ENCODE data around the gene LONRF2. TPM values are rescaled to one million over a fixed set of nuclear protein-coding genes. Genes with fewer than 3 reads are reported as not detected.
"Not testable (repeated sequence)": the region's sequence is repeated elsewhere in the genome, so short reads cannot be mapped to it uniquely, and the experiment has no call there.

The LONRF2 gene
- total RNA-seq, 1 donor from 2014 or later = 14.6 TPM

GRCh38 chr2:100262555-100263320 is 59.6 kb downstream of the LONRF2 start:
- peak; percentile 77 for ATAC-seq (ENCODE audit: poor library complexity)
- intact Hi-C loops (cut with DNase I) = loop anchor here (2.0 kb wide), 1 partner anchor 118 kb away; no protein-coding TSS in a partner anchor
- peak; percentile 84 for DNase-seq

GRCh38 chr2:100262046-100262445 is 60.3 kb downstream of the LONRF2 start:
- DNase-seq (peak; percentile 58), ATAC-seq (ENCODE audit: poor library complexity) (peak; percentile 43)
- intact Hi-C loops (cut with DNase I) = loop anchor here (2.0 kb wide), 1 partner anchor 119 kb away; no protein-coding TSS in a partner anchor

GRCh38 chr2:100260712-100261620 is 61.3 kb downstream of the LONRF2 start:
- peak; percentile 65 for DNase-seq
- intact Hi-C loops (cut with DNase I) = no loop called here
- ATAC-seq (ENCODE audit: poor library complexity) = peak; percentile 75

GRCh38 chr2:100259106-100259505 is 63.2 kb downstream of the LONRF2 start:
- ATAC-seq (ENCODE audit: poor library complexity) (no peak), DNase-seq (no peak)

GRCh38 chr2:100257939-100258338 is 64.4 kb downstream of the LONRF2 start:
- ATAC-seq (ENCODE audit: poor library complexity) = peak; percentile 25
- intact Hi-C loops (cut with DNase I) = loop anchor here (5.0 kb wide), 1 partner anchor 696 kb away; no protein-coding TSS in a partner anchor
- no peak for DNase-seq

More at GRCh38 chr2:100259106-100259505, 63.2 kb downstream of the LONRF2 start:
- intact Hi-C loops (cut with DNase I) = loop anchor here (5.0 kb wide), 1 partner anchor 697 kb away; no protein-coding TSS in a partner anchor

- intact Hi-C loops (cut with DNase I) = loop anchor here (5.0 kb wide), 1 partner anchor 695 kb away; no protein-coding TSS in a partner anchor
- ATAC-seq (ENCODE audit: poor library complexity) (no peak), DNase-seq (no peak)
These were observed 65.5 kb downstream of the LONRF2 start for GRCh38 chr2:100256849-100257248.

GRCh38 chr2:100256416-100256815 is 65.9 kb downstream of the LONRF2 start:
- no peak for DNase-seq
- intact Hi-C loops (cut with DNase I) = loop anchor here (5.0 kb wide), 1 partner anchor 694 kb away; no protein-coding TSS in a partner anchor
- ATAC-seq (ENCODE audit: poor library complexity) = no peak

- no peak for DNase-seq
- ATAC-seq (ENCODE audit: poor library complexity) = no peak
- intact Hi-C loops (cut with DNase I) = loop anchor here (5.0 kb wide), 1 partner anchor 692 kb away; no protein-coding TSS in a partner anchor
These were observed 67.6 kb downstream of the LONRF2 start for GRCh38 chr2:100254646-100255210.

- intact Hi-C loops (cut with DNase I) = no loop called here
- DNase-seq = no peak
- ATAC-seq (ENCODE audit: poor library complexity) = no peak
These were observed 68.5 kb downstream of the LONRF2 start for GRCh38 chr2:100253786-100254185.

- peak; percentile 82 for ATAC-seq (ENCODE audit: poor library complexity)
- intact Hi-C loops (cut with DNase I) = no loop called here
- no peak for DNase-seq
These were observed 69.2 kb downstream of the LONRF2 start for GRCh38 chr2:100252811-100253698.

GRCh38 chr2:100250645-100251044 is 71.7 kb downstream of the LONRF2 start:
- intact Hi-C loops (cut with DNase I) = no loop called here
- no peak for ATAC-seq (ENCODE audit: poor library complexity)
- DNase-seq = no peak

- DNase-seq (no peak), ATAC-seq (ENCODE audit: poor library complexity) (no peak)
- intact Hi-C loops (cut with DNase I) = loop anchor here (10.0 kb wide), 1 partner anchor 74 kb away; no protein-coding TSS in a partner anchor
These were observed 73.3 kb downstream of the LONRF2 start for GRCh38 chr2:100248971-100249370.

GRCh38 chr2:100248556-100248955 is 73.7 kb downstream of the LONRF2 start:
- intact Hi-C loops (cut with DNase I) = loop anchor here (10.0 kb wide), 1 partner anchor 74 kb away; no protein-coding TSS in a partner anchor
- not testable (repeated sequence) for DNase-seq; ATAC-seq (ENCODE audit: poor library complexity)

GRCh38 chr2:100248044-100248330 is 74.3 kb downstream of the LONRF2 start:
- ATAC-seq (ENCODE audit: poor library complexity) (no peak), DNase-seq (no peak)
- intact Hi-C loops (cut with DNase I) = loop anchor here (10.0 kb wide), 1 partner anchor 73 kb away; no protein-coding TSS in a partner anchor

GRCh38 chr2:100247256-100248043 is 74.9 kb downstream of the LONRF2 start:
- DNase-seq = no peak
- no peak for ATAC-seq (ENCODE audit: poor library complexity)
- intact Hi-C loops (cut with DNase I) = loop anchor here (10.0 kb wide), 1 partner anchor 73 kb away; no protein-coding TSS in a partner anchor

- DNase-seq = no peak
- intact Hi-C loops (cut with DNase I) = loop anchor here (10.0 kb wide), 1 partner anchor 72 kb away; no protein-coding TSS in a partner anchor
- ATAC-seq (ENCODE audit: poor library complexity) = no peak
These were observed 75.8 kb downstream of the LONRF2 start for GRCh38 chr2:100246163-100247145.
